Right ventricle myocardium inferior (tissue), 1 donor: ENCODE data around the gene CYP39A1. TPM values are rescaled to one million over a fixed set of nuclear protein-coding genes. Genes with fewer than 3 reads are reported as not detected.

Source experiments
- ATAC-seq: fragments of 200-7000 bp; cut with Tn5 transposase; one replicate; pipeline ENCODE4 v1.9.1; 2020; ENCODE audit warnings: mild to moderate bottlenecking, moderate library complexity
- DNase-seq: peaks from one replicate; pipeline ENCODE4 v3.0.0; 2021; ENCODE audit errors: missing footprints
- intact Hi-C: fragments of 100-400 bp; cut with DNase I; formaldehyde crosslinking; loops from one replicate; pipeline ENCODE4 v1.11.0; 2022
- total RNA-seq: library from RNA; stranded (reverse); fragmentation: NEBNext Ultra II Directional; extraction: Animal tissue kit (Norgen Biotek cat#: 25700); gene quantifications from one replicate; pipeline ENCODE4 v1.2.1, GENCODE V29; 2021
- donor health status: DM: no; HTN: yes; CAD: no; lungs with severe emphysema.

The CYP39A1 gene
- total RNA-seq, 1 donor from 2014 or later = 4.8 TPM

DNA sequence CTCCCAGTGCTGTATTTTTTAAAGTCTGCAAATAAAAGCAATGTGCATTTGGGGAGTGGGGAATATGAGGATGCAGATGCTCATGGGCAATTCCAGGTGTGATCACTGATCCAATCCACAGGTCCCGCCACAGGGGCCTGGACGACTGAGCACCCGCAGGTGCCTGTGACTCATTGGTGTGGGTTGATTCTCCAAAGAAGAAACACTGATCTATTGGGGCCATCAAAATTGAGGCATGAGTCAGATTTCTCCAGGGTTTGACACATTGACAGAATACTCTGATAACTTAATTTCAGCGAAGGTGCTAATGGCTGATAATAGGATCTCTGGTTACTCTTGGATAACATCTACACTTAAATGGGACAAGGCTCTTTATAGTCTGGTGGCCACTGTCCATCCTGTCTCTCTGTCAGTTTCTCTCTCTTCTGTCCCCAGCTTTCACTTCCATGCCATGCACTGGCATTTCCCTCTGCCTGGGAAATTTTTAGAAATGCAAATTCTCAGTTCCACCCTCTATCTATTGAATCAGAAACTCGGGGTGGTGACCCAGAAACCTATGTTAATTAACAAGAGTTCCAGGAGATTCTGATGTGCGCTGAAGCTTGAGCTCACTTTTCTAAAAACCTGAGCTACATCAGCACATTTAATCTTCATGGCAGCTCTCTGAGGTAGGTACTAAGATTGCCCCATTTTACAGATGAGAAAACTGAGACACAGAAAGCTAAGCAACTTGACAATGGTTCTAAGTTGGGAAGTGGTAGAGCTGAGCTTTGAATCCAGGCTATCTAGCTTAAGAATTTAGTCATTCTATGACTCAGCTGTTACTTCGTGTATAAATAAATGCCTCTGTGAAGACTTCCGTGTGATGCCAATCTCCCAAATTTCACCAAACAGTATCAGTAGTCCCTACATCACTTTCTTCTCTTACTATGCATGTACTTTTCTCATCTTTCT, 151.2 kb downstream of the CYP39A1 start:
- DNase-seq (no peak), ATAC-seq (no peak)
- intact Hi-C loops = no loop called here

DNA sequence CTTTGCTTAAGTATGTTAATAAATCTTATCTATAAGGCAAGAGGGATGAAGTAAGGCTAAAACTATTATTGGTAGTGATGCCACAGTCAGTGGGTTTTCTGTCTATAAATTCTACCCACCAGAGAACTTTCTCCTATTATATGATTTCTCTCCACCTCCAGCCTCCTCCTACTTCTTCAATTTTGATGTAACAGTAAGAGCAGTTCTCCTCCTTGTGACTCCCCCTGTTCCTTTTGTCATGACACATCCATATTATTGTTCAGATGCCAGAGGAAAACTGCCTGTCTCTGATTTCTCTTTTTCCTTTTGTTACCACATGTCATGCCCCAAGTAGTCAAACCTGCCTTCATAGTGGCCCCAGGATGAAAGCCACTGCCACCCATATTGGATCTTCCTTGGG, 152.2 kb downstream of the CYP39A1 start:
- intact Hi-C loops = no loop called here

More for the DNA sequence above, 152.2 kb downstream of the CYP39A1 start:
- no peak for ATAC-seq
- no peak for DNase-seq

Other genes with a start within 250 kb of the CYP39A1 start
- 273 TPM for gene RCAN2, start 161.4 kb downstream of the CYP39A1 start, total RNA-seq
- 11.1 TPM for gene SLC25A27, start 157 bp upstream of the CYP39A1 start, total RNA-seq
- gene TDRD6, start 35.1 kb upstream of the CYP39A1 start, total RNA-seq = 0.35 TPM
- gene PLA2G7, start 82.6 kb upstream of the CYP39A1 start, total RNA-seq = 0.14 TPM
- not detected for gene ANKRD66, start 94.1 kb upstream of the CYP39A1 start, total RNA-seq
- gene MEP1A, start 140.6 kb upstream of the CYP39A1 start, total RNA-seq = not detected